Measurements from ENCODE around the gene RNF207. TPM values are rescaled to one million over a fixed set of nuclear protein-coding genes. Genes with fewer than 3 reads are reported as not detected.
A peak's percentile ranks its signal among the peaks of the same experiment; 100 is the strongest.

RNF207 gene
- total RNA-seq, 1 donor from 2014 or later: 83.3 TPM

DNA sequence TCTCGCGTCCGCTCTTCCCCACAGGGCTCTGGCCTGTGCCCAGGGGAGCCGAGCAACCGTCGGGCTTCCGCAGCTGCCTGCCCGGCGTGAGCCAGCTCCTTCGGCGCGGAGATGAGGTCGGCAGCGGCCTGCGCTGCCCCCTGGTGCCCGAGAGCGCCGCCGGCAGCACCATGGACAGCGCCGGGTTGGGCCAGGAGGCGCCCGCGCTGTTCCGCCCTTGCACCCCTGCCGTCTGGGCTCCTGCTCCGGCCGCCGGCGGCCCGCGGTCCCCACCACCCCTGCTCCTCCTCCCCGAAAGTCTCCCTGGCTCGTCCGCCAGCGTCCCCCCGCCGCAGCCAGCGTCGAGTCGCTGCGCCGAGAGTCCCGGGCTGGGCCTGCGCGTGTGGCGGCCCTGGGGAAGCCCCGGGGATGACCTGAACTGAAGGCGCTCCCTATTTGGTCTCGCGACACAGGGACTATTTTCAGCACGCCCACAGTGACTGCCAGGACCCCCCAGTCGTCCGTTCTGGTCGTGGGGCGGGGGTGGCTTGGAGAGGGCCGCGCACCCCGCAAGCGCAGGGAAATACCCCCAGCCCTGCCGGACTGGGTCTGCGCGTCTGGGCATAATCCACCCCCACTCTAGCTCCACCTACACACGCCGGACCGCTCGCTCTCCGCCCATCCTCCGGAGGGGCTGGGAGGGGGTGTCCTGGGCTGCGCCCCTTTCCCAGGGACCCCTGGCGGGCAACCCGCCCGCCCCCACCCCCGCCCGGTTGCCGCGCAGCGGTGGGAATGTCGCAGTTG, 39.4 kb downstream of the RNF207 start:
- no peaks in the 10 kb centered on the region for H3K9me3 ChIP-seq (replicated peaks)
- peaks cover 38% of the 10 kb centered on the region for H3K4me1 ChIP-seq
- TF ChIP-seq, protein P1, sequence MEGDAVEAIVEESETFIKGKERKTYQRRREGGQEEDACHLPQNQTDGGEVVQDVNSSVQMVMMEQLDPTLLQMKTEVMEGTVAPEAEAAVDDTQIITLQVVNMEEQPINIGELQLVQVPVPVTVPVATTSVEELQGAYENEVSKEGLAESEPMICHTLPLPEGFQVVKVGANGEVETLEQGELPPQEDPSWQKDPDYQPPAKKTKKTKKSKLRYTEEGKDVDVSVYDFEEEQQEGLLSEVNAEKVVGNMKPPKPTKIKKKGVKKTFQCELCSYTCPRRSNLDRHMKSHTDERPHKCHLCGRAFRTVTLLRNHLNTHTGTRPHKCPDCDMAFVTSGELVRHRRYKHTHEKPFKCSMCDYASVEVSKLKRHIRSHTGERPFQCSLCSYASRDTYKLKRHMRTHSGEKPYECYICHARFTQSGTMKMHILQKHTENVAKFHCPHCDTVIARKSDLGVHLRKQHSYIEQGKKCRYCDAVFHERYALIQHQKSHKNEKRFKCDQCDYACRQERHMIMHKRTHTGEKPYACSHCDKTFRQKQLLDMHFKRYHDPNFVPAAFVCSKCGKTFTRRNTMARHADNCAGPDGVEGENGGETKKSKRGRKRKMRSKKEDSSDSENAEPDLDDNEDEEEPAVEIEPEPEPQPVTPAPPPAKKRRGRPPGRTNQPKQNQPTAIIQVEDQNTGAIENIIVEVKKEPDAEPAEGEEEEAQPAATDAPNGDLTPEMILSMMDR (IDR thresholded peaks at IDR 0.05; ENCODE audit: borderline replicate concordance): peak; percentile 84
- H3K27me3 ChIP-seq (ENCODE audit: low read depth): peaks cover 96% of the 10 kb centered on the region
- no peaks in the 10 kb centered on the region for H3K36me3 ChIP-seq
- intact Hi-C loops (cut with micrococcal nuclease): no loop called here
- no peak overlapping the region for H3K4me3 ChIP-seq
- H3K27ac ChIP-seq (replicated peaks): no peak overlapping the region
- peak; percentile 78 for DNase-seq

DNA sequence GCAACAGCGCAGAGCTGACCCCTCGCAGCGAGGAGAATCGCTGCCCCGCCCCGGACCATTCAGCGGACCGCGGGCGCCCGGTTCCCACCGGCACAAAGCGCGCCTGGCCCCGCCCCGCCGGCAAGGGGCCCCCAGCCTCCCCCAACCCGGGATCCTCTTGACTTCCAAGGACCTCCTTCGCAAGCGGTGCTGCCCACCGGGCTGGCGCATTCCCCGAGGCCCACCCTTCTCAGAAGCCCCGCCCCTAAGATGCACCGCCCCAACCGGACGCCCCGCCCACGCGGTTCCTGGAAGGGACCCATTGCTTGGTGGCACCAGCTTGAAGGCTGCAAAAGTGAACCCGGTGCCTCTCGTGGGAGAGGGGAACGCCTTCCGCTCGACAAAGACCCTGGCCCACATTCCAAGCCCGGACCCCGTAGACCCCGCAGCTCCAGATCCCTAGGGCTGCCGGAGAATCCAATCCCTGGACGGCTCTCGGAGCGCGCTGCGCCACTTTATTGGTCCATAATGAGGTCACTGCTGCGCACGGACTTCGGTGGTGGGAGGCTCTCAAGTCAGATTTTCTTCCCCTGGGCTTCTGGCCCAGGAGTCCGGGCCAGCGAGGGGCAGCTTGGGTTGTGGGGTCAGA, 40.1 kb downstream of the RNF207 start:
- intact Hi-C loops (cut with micrococcal nuclease): loop anchor here (2.0 kb wide), 1 partner anchor 97 kb away; no protein-coding TSS in a partner anchor
- H3K36me3 ChIP-seq: no peaks in the 10 kb centered on the region
- TF ChIP-seq, protein P1 (IDR thresholded peaks at IDR 0.05; ENCODE audit: borderline replicate concordance): no peak
- peaks cover 38% of the 10 kb centered on the region for H3K4me1 ChIP-seq
- DNase-seq: no peak
- no peaks in the 10 kb centered on the region for H3K9me3 ChIP-seq (replicated peaks)
- no peak overlapping the region for H3K4me3 ChIP-seq
- H3K27ac ChIP-seq (replicated peaks): no peak overlapping the region
- H3K27me3 ChIP-seq (ENCODE audit: low read depth): peaks cover 96% of the 10 kb centered on the region

DNA sequence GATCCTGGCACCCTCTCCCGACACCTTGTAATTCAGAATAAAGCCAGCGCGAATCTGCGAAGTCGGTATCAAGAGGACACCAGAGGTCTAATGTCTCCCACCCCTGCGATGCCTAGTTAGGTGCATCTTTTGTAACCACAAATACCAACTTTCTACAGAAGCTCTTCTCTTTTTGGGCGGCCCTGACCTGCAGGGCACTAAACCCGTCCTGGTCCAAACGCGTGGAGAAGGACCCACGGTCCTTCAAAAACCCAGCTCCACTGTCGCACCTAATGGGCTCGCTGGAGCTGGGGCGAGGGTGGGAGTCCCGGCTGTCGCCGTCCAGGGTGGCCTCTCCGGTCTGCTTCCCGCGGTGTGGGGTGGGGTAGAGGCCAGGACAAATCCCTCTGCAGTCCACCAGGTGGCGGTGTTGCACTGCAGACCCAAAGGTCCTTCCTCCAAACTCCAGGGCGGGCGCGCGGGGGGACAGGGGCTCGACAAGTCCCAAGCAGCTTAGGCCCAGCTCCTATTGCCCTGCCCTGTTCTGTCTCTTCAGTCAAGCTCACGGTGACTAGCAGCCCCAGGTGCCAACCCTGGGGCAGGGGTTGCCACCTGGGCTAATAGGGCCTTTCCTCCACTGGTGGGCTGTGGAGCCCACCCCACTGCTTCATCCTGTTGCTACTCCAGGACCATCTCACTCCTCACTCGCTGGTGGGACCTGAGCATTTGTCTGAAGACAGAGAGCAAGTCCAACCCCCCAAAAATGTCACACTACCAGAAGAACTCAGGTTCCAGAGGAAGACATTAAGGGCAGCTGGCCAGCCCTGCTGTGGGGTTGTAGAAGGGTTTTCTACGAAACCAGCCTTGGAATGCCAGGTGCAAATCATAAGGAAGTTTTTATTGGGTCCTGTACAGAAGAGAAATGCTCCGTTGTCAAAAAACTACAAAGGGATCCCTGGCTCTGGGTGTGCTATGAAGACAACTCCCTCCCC, 40.9 kb downstream of the RNF207 start:
- DNase-seq: peak; percentile 76
- H3K4me3 ChIP-seq: no peak overlapping the region
- intact Hi-C loops (cut with micrococcal nuclease): loop anchor here (2.0 kb wide), 1 partner anchor 96 kb away; no protein-coding TSS in a partner anchor
- TF ChIP-seq, protein P1 (IDR thresholded peaks at IDR 0.05; ENCODE audit: borderline replicate concordance): peak; percentile 95
- no peak overlapping the region for H3K27ac ChIP-seq (replicated peaks)
- no peaks in the 10 kb centered on the region for H3K36me3 ChIP-seq
- peaks cover 96% of the 10 kb centered on the region for H3K27me3 ChIP-seq (ENCODE audit: low read depth)
- H3K9me3 ChIP-seq (replicated peaks): no peaks in the 10 kb centered on the region
- H3K4me1 ChIP-seq: peaks cover 35% of the 10 kb centered on the region

DNA sequence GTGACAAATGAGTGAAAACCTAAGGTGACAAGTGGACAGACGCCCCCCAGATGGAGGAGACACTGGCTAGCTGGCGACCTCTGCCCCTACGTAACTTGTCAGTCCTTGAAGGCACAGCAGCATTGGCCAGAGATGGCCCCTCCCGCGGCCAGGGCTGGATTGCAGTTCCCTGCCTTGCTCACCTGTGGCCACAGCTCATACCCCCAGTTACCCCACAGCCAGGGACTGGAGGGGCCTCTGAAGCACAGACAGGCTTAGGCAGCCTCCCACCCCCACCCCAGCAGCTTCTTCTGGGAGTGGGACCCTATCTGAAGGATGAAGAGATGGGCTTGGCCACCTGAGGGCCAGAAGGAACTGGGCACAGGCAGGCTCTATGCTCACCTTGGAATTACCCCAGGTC, 41.7 kb downstream of the RNF207 start:
- peaks cover 26% of the 10 kb centered on the region for H3K4me1 ChIP-seq
- peaks cover 96% of the 10 kb centered on the region for H3K27me3 ChIP-seq (ENCODE audit: low read depth)
- no peak overlapping the region for H3K27ac ChIP-seq (replicated peaks)
- TF ChIP-seq, protein P1 (IDR thresholded peaks at IDR 0.05; ENCODE audit: borderline replicate concordance): no peak
- H3K4me3 ChIP-seq: no peak overlapping the region
- intact Hi-C loops (cut with micrococcal nuclease): loop anchor here (2.0 kb wide), 1 partner anchor 95 kb away; no protein-coding TSS in a partner anchor
- no peaks in the 10 kb centered on the region for H3K9me3 ChIP-seq (replicated peaks)
- H3K36me3 ChIP-seq: no peaks in the 10 kb centered on the region
- no peak for DNase-seq

DNA sequence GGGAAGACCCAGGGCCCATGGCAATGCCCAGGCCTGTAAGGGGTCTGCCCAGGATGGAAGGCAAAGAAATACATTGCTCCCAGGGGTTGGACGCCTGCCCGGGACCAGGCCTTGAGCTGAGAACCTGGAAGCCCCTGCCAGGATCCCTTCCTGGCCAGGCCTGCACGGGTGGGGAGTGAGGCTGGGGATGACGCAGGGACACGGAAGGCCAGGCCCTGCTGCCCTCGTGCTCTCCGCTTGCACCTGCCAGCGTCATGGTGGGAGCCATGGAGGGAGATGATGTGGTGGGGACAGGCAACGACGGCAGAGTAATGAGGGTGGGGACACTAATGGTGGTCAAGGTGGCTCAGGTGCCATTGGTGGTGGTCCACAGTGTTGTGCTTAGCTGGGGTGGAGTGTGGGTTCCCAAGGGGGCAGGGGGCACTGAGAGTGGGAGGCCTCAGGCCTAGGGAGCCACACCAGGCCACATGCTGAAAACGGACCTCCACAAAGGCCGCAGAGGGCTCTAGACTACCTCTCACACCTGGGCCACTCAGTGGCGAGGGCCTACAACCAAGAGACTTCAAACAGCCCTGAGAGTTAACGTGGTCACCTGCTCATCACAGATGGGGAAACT, 42.4 kb downstream of the RNF207 start:
- no peaks in the 10 kb centered on the region for H3K9me3 ChIP-seq (replicated peaks)
- intact Hi-C loops (cut with micrococcal nuclease): no loop called here
- H3K27me3 ChIP-seq (ENCODE audit: low read depth): peaks cover 96% of the 10 kb centered on the region
- H3K4me3 ChIP-seq: no peak overlapping the region
- no peaks in the 10 kb centered on the region for H3K36me3 ChIP-seq
- peaks cover 23% of the 10 kb centered on the region for H3K4me1 ChIP-seq
- DNase-seq: no peak
- H3K27ac ChIP-seq (replicated peaks): no peak overlapping the region
- TF ChIP-seq, protein P1 (IDR thresholded peaks at IDR 0.05; ENCODE audit: borderline replicate concordance): no peak

Data from left ventricle myocardium inferior (tissue), 1 donor.